ENCODE measurements around the gene SMARCAL1.

GRCh38 chr2:216365518-216365917 lies 46.8 kb upstream of the SMARCAL1 start:
- TF ChIP-seq CTCF (IDR thresholded peaks at IDR 0.05) (no peak), POLR2A (IDR thresholded peaks at IDR 0.05) (no peak)
